ENCODE results near the gene DENND5B.
"Not testable (repeated sequence)": the region's sequence is repeated elsewhere in the genome, so short reads cannot be mapped to it uniquely, and the experiment has no call there.

Gene DENND5B

GRCh38 chr12:31591380-31591901 is 505 bp upstream of the DENND5B start:
- DNase-seq (ENCODE audit: low spot score) = peak; percentile 42

GRCh38 chr12:31589904-31590641 is 863 bp downstream of the DENND5B start:
- peak; percentile 73 for DNase-seq (ENCODE audit: low spot score)

GRCh38 chr12:31589598-31589903 is 1.4 kb downstream of the DENND5B start:
- no peak for DNase-seq (ENCODE audit: low spot score)

- no peak for DNase-seq (ENCODE audit: low spot score)
Observed at GRCh38 chr12:31588976-31589375, 2.0 kb downstream of the DENND5B start.

GRCh38 chr12:31586728-31587127 is 4.2 kb downstream of the DENND5B start:
- no peak for DNase-seq (ENCODE audit: low spot score)

- no peak for DNase-seq (ENCODE audit: low spot score)
Observed at GRCh38 chr12:31585895-31586294, 5.0 kb downstream of the DENND5B start.

GRCh38 chr12:31585271-31585670 is 5.7 kb downstream of the DENND5B start:
- no peak for DNase-seq (ENCODE audit: low spot score)

- no peak for DNase-seq (ENCODE audit: low spot score)
Observed at GRCh38 chr12:31584782-31585181, 6.2 kb downstream of the DENND5B start.

- DNase-seq (ENCODE audit: low spot score) = no peak
Observed at GRCh38 chr12:31583878-31584277, 7.1 kb downstream of the DENND5B start.

GRCh38 chr12:31582155-31582554 is 8.8 kb downstream of the DENND5B start:
- no peak for DNase-seq (ENCODE audit: low spot score)

GRCh38 chr12:31578632-31579031 is 12.3 kb downstream of the DENND5B start:
- DNase-seq (ENCODE audit: low spot score) = no peak

GRCh38 chr12:31574803-31575575 is 15.9 kb downstream of the DENND5B start:
- DNase-seq (ENCODE audit: low spot score) = no peak

- not testable (repeated sequence) for DNase-seq (ENCODE audit: low spot score)
Observed at GRCh38 chr12:31574367-31574766, 16.6 kb downstream of the DENND5B start.

GRCh38 chr12:31572900-31573600 is 17.9 kb downstream of the DENND5B start:
- DNase-seq (ENCODE audit: low spot score) = no peak

- no peak for DNase-seq (ENCODE audit: low spot score)
Observed at GRCh38 chr12:31570880-31571279, 20.1 kb downstream of the DENND5B start.

- not testable (repeated sequence) for DNase-seq (ENCODE audit: low spot score)
Observed at GRCh38 chr12:31569517-31569916, 21.4 kb downstream of the DENND5B start.

- DNase-seq (ENCODE audit: low spot score) = no peak
Observed at GRCh38 chr12:31568498-31568897, 22.4 kb downstream of the DENND5B start.

GRCh38 chr12:31567029-31567428 is 23.9 kb downstream of the DENND5B start:
- DNase-seq (ENCODE audit: low spot score) = no peak

- no peak for DNase-seq (ENCODE audit: low spot score)
Observed at GRCh38 chr12:31566547-31566946, 24.4 kb downstream of the DENND5B start.

- DNase-seq (ENCODE audit: low spot score) = no peak
Observed at GRCh38 chr12:31562594-31563328, 28.2 kb downstream of the DENND5B start.

- DNase-seq (ENCODE audit: low spot score) = no peak
Observed at GRCh38 chr12:31560516-31560915, 30.4 kb downstream of the DENND5B start.

- DNase-seq (ENCODE audit: low spot score) = no peak
Observed at GRCh38 chr12:31558521-31558920, 32.4 kb downstream of the DENND5B start.
